Activated CD8-positive, alpha-beta memory T cell treated with anti-CD3 and anti-CD28 coated beads, Interleukin-2, amount 50 U/mL, for 48 hours (primary cell): ENCODE data around the gene TMEM260.
"Not testable (repeated sequence)": the region's sequence is repeated elsewhere in the genome, so short reads cannot be mapped to it uniquely, and the experiment has no call there.

ENCODE experiments used
- DNase-seq: peaks from one replicate; pipeline ENCODE4 v3.0.0-alpha.2; 2020

Gene TMEM260

GRCh38 chr14:56603648-56604047 lies 24.1 kb downstream of the TMEM260 start:
- DNase-seq = no peak

- no peak for DNase-seq
Observed at GRCh38 chr14:56608689-56609088, 29.1 kb downstream of the TMEM260 start.

DNA sequence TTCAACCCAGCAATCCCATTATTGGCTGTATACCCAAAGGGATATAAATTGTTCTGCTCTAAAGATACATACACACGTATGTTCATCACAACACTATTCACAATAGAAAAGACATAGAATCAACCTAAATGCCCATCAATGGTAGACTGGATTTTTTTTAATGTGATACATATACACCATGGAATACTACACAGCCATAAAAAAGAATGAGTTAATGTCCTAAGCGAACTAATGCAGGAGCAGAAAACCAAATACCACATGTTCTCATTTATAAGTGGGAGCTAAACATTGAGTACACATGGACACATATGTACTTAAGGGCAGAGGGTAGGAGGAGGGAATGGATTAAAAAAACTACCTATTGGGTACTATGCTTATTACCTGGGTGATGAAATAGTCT lies 32.1 kb downstream of the TMEM260 start:
- not testable (repeated sequence) for DNase-seq

DNA sequence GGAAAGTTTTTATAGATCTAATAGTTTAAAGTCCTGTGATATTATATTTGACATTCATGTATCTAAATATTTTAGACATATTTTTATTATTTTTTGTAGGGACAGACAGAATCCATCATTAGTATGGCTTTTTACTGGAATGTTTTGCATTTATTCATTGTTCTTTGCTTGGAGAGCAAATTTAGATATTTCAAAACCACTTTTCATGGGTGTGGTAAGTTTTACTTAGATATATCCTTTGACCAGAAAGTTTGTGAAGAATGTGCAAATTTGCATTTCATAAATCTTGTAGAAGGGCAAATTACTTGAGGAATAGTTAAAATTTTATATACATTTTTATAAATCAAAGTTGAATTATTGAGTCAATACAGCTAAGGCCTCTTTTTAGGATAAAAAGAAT lies 37.5 kb downstream of the TMEM260 start:
- no peak for DNase-seq

- DNase-seq = no peak
Observed at GRCh38 chr14:56630707-56631106, 51.1 kb downstream of the TMEM260 start.

GRCh38 chr14:56632195-56632594 lies 52.6 kb downstream of the TMEM260 start:
- no peak for DNase-seq

- DNase-seq = no peak
Observed at GRCh38 chr14:56633544-56633943, 53.9 kb downstream of the TMEM260 start.

- DNase-seq = no peak
Observed at GRCh38 chr14:56635041-56635440, 55.4 kb downstream of the TMEM260 start.

- no peak for DNase-seq
Observed at GRCh38 chr14:56647493-56647892, 67.9 kb downstream of the TMEM260 start.

DNA sequence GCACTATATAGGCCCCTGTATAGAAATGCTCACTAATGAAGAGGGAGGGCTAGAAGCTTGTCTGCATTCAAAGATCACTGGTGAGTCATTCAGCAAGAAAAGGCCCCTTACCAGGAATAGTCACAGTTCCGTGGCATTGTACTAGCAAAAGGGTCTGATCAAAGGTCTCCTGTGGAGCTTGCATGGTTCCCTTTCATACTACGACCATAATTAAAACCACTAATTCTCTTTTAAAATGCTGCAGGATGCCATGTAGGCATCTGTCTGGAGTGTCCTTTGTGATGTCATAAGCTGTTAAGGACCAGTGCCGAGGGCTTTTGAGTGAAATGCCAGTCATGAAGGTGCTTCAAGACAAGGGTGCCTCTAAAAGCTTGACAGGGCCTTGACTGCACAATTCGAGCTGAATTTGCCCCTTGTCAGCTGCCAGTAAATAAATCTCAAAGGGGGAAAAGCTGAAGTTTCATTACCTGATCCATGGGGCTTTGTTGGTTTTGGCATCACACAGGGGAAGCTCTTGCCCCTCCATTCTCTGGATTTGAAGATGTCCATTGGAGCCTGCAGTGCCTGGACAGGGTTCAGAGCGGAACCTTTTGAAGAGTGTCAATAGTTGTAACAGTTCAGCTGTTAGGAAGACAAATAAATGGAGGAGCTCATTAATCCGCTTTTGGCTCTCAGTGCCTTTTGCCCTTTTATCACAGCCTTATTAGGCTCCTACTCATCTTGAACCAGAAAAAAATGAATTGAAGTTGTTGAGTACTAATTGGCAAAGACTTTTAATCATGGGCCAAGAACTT lies 69.1 kb downstream of the TMEM260 start:
- no peak for DNase-seq

DNA sequence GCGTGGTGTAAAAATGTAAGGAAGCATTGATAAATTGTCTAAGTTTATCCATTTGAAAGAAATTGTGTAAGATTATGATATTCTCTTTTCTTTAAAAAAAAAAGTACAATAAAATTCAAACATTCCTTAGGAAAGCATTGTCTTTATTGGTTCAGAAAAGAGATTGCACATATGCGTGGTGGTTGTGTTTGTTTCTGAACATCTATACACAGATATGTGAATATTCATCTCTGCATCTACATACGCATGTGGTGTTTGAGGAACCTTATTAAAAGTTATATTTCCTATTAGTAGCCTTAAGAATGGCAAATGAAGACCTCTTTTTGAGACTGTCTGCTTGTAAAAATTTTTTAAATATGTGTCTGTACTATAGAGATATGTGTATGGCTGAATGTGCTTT lies 69.8 kb downstream of the TMEM260 start:
- DNase-seq = no peak

DNA sequence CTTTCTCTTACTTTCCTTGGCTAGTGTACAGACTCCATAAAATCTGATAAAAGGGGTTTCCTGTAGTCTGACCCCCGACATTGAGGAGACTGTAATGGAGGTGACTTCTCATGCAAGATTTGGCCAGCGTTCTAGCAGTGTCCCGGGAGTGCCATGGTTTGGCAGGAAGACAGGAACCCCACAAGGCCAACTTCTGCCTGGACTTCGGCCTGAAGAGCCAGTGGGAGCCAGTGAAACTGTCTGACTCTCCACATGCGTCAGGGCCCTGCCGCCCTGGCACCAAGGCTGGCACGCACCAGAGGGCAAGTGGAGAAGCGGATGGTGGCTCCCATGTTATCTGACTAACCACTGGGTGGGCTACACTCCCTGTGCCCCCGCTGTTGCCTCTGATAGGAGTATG lies 70.5 kb downstream of the TMEM260 start:
- DNase-seq = no peak

- no peak for DNase-seq
Observed at GRCh38 chr14:56650979-56651378, 71.4 kb downstream of the TMEM260 start.

- no peak for DNase-seq
Observed at GRCh38 chr14:56657604-56658003, 78.0 kb downstream of the TMEM260 start.

DNA sequence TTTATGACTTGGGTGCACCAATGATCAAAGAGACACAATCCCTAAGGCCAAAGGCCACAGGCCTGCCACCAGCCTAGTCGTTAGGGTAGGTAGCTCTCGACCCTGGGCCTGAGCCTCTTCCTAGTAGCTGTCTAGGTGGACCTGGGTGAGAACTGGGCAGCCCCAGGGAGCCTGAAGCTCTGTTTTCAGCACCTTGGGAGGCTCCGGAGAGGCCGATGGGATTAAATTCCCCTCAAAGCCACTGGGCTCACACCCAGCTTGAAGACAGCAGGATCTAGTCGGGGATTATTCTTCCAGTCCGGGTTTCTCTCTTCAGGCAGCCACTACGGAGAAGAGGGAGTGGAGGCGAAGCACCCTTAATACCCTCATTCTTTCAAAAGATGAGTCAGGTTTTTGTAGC lies 79.8 kb downstream of the TMEM260 start:
- DNase-seq = no peak

GRCh38 chr14:56659964-56660551 lies 80.5 kb downstream of the TMEM260 start:
- DNase-seq = no peak

GRCh38 chr14:56660677-56661389 lies 81.2 kb downstream of the TMEM260 start:
- DNase-seq = no peak

- DNase-seq = no peak
Observed at GRCh38 chr14:56661478-56661877, 81.9 kb downstream of the TMEM260 start.

- no peak for DNase-seq
Observed at GRCh38 chr14:56664811-56665421, 85.3 kb downstream of the TMEM260 start.

DNA sequence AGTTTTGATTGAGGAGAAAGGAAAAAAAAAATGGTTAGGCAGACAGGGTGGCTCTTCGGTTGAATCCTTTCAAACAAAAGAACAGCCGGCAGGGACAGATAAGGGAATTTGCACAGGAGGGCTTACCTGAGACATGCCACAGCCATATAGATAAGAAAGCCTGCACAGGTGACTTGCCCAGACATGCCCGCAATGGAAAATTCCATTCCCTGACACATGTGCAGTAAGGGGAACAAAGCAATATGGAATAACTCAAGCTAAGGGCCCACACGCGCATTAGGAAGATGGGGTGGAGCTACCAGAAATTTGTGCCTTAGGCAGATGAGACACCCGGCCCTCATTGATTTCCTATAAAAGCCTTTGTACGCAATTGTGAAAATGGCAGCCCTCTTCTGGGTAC lies 86.7 kb downstream of the TMEM260 start:
- no peak for DNase-seq

GRCh38 chr14:56666716-56667115 lies 87.1 kb downstream of the TMEM260 start:
- DNase-seq = no peak

GRCh38 chr14:56667290-56667689 lies 87.7 kb downstream of the TMEM260 start:
- DNase-seq = not testable (repeated sequence)

DNA sequence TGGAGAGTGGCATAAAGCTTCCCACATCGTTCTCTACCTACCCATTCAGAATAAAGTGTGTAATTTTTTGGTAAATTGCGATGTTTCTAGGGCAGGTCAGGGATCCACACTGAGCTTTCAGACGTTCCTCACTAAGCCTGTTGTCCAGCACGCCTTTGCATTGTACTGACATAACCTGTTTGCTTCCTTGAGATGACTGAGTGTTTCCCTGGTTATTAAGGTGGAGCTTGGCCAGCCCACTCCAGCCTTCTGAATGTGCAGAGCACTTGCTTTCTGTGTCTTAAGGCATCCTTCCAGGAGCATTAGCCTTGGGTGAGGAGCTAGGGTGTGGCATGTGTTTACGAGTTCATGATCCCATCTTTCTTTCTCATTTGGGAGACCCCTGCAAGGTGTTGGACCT lies 96.4 kb downstream of the TMEM260 start:
- DNase-seq = no peak

- DNase-seq = no peak
Observed at GRCh38 chr14:56678838-56679237, 99.2 kb downstream of the TMEM260 start.
